Endodermal cell (in vitro differentiated cells): ENCODE results near the gene WHRN. TPM values are rescaled to one million over a fixed set of nuclear protein-coding genes. Genes with fewer than 3 reads are reported as not detected.

Experiments used
- DNase-seq: peaks from one replicate; pipeline ENCODE4 v3.0.0-alpha.2; 2017
- H3K27ac ChIP-seq: 2 replicates; pipeline ENCODE4 v1.5.1; 2013; ENCODE audit warnings: mild to moderate bottlenecking, low read depth, low read length, moderate library complexity
- H3K27me3 ChIP-seq: 2 replicates; pipeline ENCODE4 v1.6.1; 2013; ENCODE audit warnings: mild to moderate bottlenecking, low read length, moderate library complexity; ENCODE audit not compliant: insufficient read depth, control insufficient read depth, poor library complexity, severe bottlenecking
- H3K36me3 ChIP-seq: 2 replicates; pipeline ENCODE4 v1.7.0; 2013; ENCODE audit warnings: mild to moderate bottlenecking, low read length, moderate library complexity; ENCODE audit not compliant: control insufficient read depth, insufficient read depth
- H3K4me1 ChIP-seq: one replicate; pipeline ENCODE4 v1.7.0; 2013; ENCODE audit warnings: low read length; ENCODE audit not compliant: control insufficient read depth, insufficient read depth
- H3K4me3 ChIP-seq: 2 replicates; pipeline ENCODE4 v1.5.1; 2013; ENCODE audit warnings: mild to moderate bottlenecking, low read length, moderate library complexity
- H3K9ac ChIP-seq: 2 replicates; pipeline ENCODE4 v1.6.1; 2013; ENCODE audit warnings: mild to moderate bottlenecking, low read length, moderate library complexity; ENCODE audit not compliant: poor library complexity, severe bottlenecking; ENCODE audit errors: extremely low read depth
- H3K9me3 ChIP-seq: 2 replicates; pipeline ENCODE4 v1.6.1; 2013; ENCODE audit warnings: mild to moderate bottlenecking, low read length, moderate library complexity; ENCODE audit not compliant: control insufficient read depth
- H3K27ac Mint-ChIP-seq: 2 replicates; pipeline ENCODE4 v1.8.0; 2020; ENCODE audit warnings: mixed read lengths
- H3K27me3 Mint-ChIP-seq: 2 replicates; pipeline ENCODE4 v1.8.0; 2021; ENCODE audit warnings: mild to moderate bottlenecking, mixed read lengths; ENCODE audit not compliant: insufficient read depth
- H3K36me3 Mint-ChIP-seq: 2 replicates; pipeline ENCODE4 v1.8.0; 2020; ENCODE audit warnings: low read depth, mixed read lengths
- H3K4me1 Mint-ChIP-seq: 2 replicates; pipeline ENCODE4 v1.8.0; 2020; ENCODE audit warnings: mixed read lengths
- H3K4me3 Mint-ChIP-seq: 2 replicates; pipeline ENCODE4 v1.8.0; 2020; ENCODE audit warnings: mild to moderate bottlenecking, moderate library complexity, mixed read lengths
- H3K9me3 Mint-ChIP-seq: 2 replicates; pipeline ENCODE4 v1.8.0; 2020; ENCODE audit warnings: mild to moderate bottlenecking, mixed read lengths
- whole genome bisulfite sequencing, 2 experiments: methylation state at CpG; one replicate each; pipeline versions ENCODE4 v1.1.5 to v1.1.7; 2013; ENCODE audit warnings: missing lambda C conversion rate in 2 of 2, mixed read lengths in 1 of 2; ENCODE audit not compliant: insufficient coverage in 1 of 2, insufficient read length in 1 of 2; 5-methylcytosine and 5-hydroxymethylcytosine counted together
- total RNA-seq, 2 donors: library from RNA; stranded (reverse); fragmentation: NEBNext Ultra II Directional in 1 of 2; extraction: Animal tissue kit (Norgen Biotek cat#: 25700) in 1 of 2; gene quantifications; 2 replicates in 1 of 2; 3 replicates in 1 of 2; pipeline ENCODE4 v1.2.1, GENCODE V29; 2021
- TF ChIP-seq, protein P1 (sequence below): fragments of 200-600 bp; sonication (generic); conservative IDR thresholded peaks from 2 replicates; pipeline ENCODE4 v1.5.0; 2021; ENCODE audit warnings: antibody characterized with exemption, mild to moderate bottlenecking

WHRN gene
- total RNA-seq, 2 donors from 2014 or later, result 7.0 to 12.8 TPM

DNA sequence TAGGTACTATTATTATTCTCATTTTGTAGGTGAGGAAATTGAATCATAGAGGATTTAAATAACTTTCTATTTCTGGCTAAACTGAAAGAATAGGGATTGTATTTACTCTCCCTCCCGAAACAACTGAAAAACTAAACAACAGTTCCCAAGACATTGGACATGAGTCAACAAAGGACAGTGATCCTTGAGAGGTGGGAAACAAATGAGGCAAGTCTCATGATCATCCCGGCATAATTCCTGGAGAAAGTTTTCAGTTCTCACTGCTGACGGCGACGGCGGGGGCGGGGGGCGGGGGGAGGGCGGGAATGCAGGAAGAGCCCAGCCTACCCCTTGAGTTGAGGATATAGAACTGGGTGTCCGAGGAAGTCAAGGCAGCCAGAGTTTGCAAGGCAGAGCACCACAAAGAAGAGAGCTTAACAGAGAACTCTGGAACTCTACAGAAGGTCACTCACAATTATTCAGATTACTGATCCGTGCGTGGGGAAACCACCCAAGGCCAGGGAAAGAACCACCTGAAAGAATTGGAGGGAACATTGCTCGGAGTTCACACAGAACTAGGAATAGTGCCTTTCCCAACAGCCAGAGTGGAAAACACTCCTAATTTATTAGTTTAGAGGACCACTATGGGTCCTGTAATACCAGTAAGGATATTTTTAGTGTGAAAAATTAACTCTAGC, 27.4 kb upstream of the WHRN start:
- Mint-ChIP-seq H3K27me3 (peaks cover 20% of the 10 kb centered on the region), H3K9me3 (peaks cover 2% of the 10 kb centered on the region), H3K36me3 (no peaks in the 10 kb centered on the region), H3K4me3 (no peak overlapping the region), H3K27ac (no peak overlapping the region), H3K4me1 (no peaks in the 10 kb centered on the region)
- no peak overlapping the region for H3K27ac ChIP-seq
- no peak for DNase-seq
- peaks cover 13% of the 10 kb centered on the region for H3K27me3 ChIP-seq
- no peak overlapping the region for H3K9ac ChIP-seq
- H3K4me1 ChIP-seq, result no peaks in the 10 kb centered on the region
- no peaks in the 10 kb centered on the region for H3K36me3 ChIP-seq
- H3K9me3 ChIP-seq, result no peaks in the 10 kb centered on the region
- TF ChIP-seq, protein P1, sequence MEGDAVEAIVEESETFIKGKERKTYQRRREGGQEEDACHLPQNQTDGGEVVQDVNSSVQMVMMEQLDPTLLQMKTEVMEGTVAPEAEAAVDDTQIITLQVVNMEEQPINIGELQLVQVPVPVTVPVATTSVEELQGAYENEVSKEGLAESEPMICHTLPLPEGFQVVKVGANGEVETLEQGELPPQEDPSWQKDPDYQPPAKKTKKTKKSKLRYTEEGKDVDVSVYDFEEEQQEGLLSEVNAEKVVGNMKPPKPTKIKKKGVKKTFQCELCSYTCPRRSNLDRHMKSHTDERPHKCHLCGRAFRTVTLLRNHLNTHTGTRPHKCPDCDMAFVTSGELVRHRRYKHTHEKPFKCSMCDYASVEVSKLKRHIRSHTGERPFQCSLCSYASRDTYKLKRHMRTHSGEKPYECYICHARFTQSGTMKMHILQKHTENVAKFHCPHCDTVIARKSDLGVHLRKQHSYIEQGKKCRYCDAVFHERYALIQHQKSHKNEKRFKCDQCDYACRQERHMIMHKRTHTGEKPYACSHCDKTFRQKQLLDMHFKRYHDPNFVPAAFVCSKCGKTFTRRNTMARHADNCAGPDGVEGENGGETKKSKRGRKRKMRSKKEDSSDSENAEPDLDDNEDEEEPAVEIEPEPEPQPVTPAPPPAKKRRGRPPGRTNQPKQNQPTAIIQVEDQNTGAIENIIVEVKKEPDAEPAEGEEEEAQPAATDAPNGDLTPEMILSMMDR, result no peak
- WGBS, 2 experiments, result 59 to 85% methylated on average over 4 to 13 of the region's 13 CpGs
- no peak overlapping the region for H3K4me3 ChIP-seq

DNA sequence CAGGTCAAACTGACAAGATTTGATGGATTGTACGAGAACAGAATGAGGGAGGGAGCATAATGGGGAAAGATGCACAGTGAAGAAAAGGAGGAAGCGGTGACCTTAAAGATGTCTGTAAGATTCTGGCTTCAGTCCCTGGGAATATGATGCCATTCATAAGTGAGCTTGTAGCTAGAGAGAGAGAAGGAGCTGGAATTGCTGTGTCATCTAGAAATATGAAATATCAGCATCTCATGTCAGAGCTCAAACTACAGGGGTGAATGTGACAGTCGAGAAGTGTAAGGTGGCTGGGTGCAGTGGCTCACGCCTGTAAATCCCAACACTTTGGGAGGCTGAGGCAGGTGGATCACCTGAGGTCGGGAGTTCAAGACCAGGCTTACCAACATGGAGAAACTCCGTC, 24.0 kb upstream of the WHRN start:
- Histone ChIP-seq H3K27me3 (peaks cover 28% of the 10 kb centered on the region), H3K27ac (no peak overlapping the region), H3K9ac (no peak overlapping the region), H3K4me3 (no peak overlapping the region), H3K9me3 (no peaks in the 10 kb centered on the region), H3K36me3 (no peaks in the 10 kb centered on the region), H3K4me1 (no peaks in the 10 kb centered on the region)
- no peak for DNase-seq
- peaks cover 2% of the 10 kb centered on the region for H3K9me3 Mint-ChIP-seq
- no peak overlapping the region for H3K4me3 Mint-ChIP-seq
- peaks cover 40% of the 10 kb centered on the region for H3K27me3 Mint-ChIP-seq
- H3K27ac Mint-ChIP-seq, result no peak overlapping the region
- H3K4me1 Mint-ChIP-seq, result no peaks in the 10 kb centered on the region
- WGBS, 2 experiments, result 92 to 94% methylated on average over 6 of the region's 6 CpGs
- TF ChIP-seq, protein P1, result no peak
- no peaks in the 10 kb centered on the region for H3K36me3 Mint-ChIP-seq

DNA sequence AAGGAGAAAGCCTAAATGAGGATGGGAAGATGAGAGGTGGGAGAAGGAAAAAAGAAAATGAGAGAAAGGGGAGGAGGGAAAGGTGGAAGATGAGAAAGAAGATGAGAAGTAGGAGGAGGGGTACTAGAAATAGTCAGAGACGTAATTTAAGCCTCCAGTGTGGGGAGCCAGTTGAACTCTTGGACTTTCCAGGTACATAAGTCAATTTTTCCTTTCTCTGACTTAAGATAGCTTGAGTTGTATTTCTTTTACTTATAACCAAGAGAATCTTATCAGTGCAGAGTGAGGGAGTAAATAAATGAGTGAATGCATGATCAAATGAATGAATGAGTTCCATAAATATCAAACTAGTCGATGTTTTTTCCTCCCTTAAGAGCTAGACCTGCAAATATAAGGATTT, 21.5 kb upstream of the WHRN start:
- no peak overlapping the region for H3K27ac ChIP-seq
- TF ChIP-seq, protein P1, result no peak
- no peaks in the 10 kb centered on the region for H3K36me3 Mint-ChIP-seq
- H3K9me3 ChIP-seq, result no peaks in the 10 kb centered on the region
- no peak for DNase-seq
- H3K4me3 Mint-ChIP-seq, result no peak overlapping the region
- H3K36me3 ChIP-seq, result no peaks in the 10 kb centered on the region
- H3K4me1 ChIP-seq, result no peaks in the 10 kb centered on the region
- H3K9me3 Mint-ChIP-seq, result no peaks in the 10 kb centered on the region
- peaks cover 51% of the 10 kb centered on the region for H3K27me3 Mint-ChIP-seq
- no peak overlapping the region for H3K9ac ChIP-seq
- peaks cover 6% of the 10 kb centered on the region for H3K4me1 Mint-ChIP-seq
- peaks cover 47% of the 10 kb centered on the region for H3K27me3 ChIP-seq
- H3K4me3 ChIP-seq, result no peak overlapping the region
- WGBS, 2 experiments, result 87 to 91% methylated on average over 2 of the region's 2 CpGs
- H3K27ac Mint-ChIP-seq, result no peak overlapping the region
